NT2/D1 (cell line): ENCODE data around the gene SPATA46.

ENCODE experiments used
- SUZ12 ChIP-seq: IDR thresholded peaks from 2 replicates; pipeline ENCODE4 v1.6.1; 2011; ENCODE audit not compliant: insufficient read length, insufficient read depth; ENCODE audit errors: extremely low read depth
- YY1 ChIP-seq: IDR thresholded peaks from 2 replicates; pipeline ENCODE4 v1.6.1; 2011; ENCODE audit not compliant: insufficient read length, insufficient read depth
- ZNF274 ChIP-seq: IDR thresholded peaks from 2 replicates; pipeline ENCODE4 v1.6.1; 2011; ENCODE audit warnings: mild to moderate bottlenecking, low read depth, low read length

DNA sequence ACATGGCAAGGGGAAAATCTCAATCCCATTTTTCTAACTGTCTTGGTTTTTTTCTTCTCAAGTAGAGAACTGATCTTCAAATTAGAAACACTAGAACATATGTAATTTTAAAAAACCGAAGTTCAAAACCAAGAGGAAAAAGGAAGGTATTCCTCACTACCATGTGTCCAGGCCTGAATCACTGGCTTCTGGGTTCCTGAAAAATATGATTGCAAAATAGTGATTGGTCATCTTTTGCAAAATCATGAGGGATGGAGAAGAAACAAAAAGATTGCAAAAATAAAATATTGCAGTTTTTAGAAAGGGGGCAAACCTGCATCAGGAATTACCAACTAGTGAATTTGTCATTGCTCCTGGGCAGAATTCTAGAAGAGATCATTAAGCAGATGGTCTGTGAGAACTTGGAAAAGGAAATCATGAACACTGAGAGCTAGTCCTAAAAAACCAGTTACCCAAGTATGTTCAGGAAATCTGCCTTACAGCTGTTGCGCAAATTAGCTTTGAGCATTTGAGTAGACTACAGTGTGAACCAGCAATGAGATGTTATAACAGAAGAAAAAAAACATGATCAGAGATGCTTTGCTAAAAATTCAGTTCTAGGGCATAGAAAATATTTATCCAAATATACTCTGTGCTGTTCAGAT, 49.4 kb downstream of the SPATA46 start:
- no peak for TF ChIP-seq YY1
- TF ChIP-seq ZNF274, result no peak
- no peak for TF ChIP-seq SUZ12
